ENCODE results near the gene PANX2.

Gene PANX2

GRCh38 chr22:50216055-50216683 lies 45.6 kb downstream of the PANX2 start:
- DNase-seq = no peak

- no peak for DNase-seq
Observed at GRCh38 chr22:50216684-50217520, 46.4 kb downstream of the PANX2 start.

- DNase-seq = no peak
Observed at GRCh38 chr22:50217543-50218152, 47.1 kb downstream of the PANX2 start.

GRCh38 chr22:50218153-50218995 lies 47.8 kb downstream of the PANX2 start:
- no peak for DNase-seq

- DNase-seq = no peak
Observed at GRCh38 chr22:50218996-50219727, 48.6 kb downstream of the PANX2 start.

- no peak for DNase-seq
Observed at GRCh38 chr22:50219800-50220602, 49.5 kb downstream of the PANX2 start.

- no peak for DNase-seq
Observed at GRCh38 chr22:50220603-50221409, 50.3 kb downstream of the PANX2 start.

GRCh38 chr22:50221410-50222300 lies 51.1 kb downstream of the PANX2 start:
- DNase-seq = no peak

- DNase-seq = no peak
Observed at GRCh38 chr22:50222508-50222907, 52.0 kb downstream of the PANX2 start.

GRCh38 chr22:50224071-50224470 lies 53.5 kb downstream of the PANX2 start:
- DNase-seq = no peak

- no peak for DNase-seq
Observed at GRCh38 chr22:50225200-50225969, 54.9 kb downstream of the PANX2 start.

- no peak for DNase-seq
Observed at GRCh38 chr22:50226063-50226874, 55.7 kb downstream of the PANX2 start.

- DNase-seq = no peak
Observed at GRCh38 chr22:50226875-50227165, 56.3 kb downstream of the PANX2 start.

- no peak for DNase-seq
Observed at GRCh38 chr22:50227579-50228215, 57.2 kb downstream of the PANX2 start.

GRCh38 chr22:50228366-50228765 lies 57.8 kb downstream of the PANX2 start:
- DNase-seq = no peak

GRCh38 chr22:50229370-50229769 lies 58.8 kb downstream of the PANX2 start:
- no peak for DNase-seq
